GM12873 (cell line): Measurements from ENCODE around the gene MCM3.

ENCODE experiments used
- TF ChIP-seq, protein P1 (sequence below): IDR thresholded peaks from 2 replicates; pipeline ENCODE4 v1.5.1; 2012; ENCODE audit warnings: low read depth, mild to moderate bottlenecking, moderate library complexity, low read length, control low read depth; ENCODE audit not compliant: insufficient read depth; ENCODE audit errors: missing control alignments

MCM3 gene

DNA sequence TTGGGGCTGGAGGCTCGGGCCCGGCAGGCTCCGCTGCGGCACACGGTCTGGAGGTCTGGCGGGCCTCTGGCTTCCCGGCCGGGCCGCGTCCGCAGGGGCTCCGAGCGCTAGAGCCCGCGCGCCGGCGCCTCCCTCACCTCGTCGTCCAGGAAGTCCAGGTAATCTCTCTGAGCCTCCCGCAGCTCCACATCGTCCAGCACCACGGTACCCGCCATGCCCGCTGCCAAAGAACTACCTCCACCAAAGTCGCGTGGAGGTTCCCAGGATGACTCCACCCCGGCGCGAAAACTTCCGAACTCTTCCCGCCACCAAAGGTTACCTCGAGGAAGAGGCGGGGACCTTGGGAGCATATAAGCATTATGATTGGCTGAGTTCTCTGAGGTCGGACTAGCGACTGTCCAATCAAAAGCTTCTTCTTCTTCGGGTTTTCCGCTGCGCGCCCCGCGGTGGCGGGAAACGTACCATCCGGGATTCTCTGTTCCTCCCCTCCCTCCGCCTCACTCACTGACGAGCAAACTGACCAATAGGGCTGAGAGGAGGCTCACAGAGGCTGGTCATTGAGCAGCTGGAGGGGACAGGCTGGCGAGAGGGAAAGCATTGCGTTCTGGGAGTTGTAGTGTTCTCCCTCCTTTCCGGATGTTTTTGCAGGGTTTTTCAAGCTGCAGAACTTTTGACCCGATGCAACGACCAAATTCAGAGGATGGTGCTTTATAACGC is at the start of gene MCM3:
Gene MCM3, minus strand, starts transcription at position 283 of the 717 bp plus-strand sequence. Its CDS starts 68 bp downstream, at position 215.
- TF ChIP-seq, protein P1, sequence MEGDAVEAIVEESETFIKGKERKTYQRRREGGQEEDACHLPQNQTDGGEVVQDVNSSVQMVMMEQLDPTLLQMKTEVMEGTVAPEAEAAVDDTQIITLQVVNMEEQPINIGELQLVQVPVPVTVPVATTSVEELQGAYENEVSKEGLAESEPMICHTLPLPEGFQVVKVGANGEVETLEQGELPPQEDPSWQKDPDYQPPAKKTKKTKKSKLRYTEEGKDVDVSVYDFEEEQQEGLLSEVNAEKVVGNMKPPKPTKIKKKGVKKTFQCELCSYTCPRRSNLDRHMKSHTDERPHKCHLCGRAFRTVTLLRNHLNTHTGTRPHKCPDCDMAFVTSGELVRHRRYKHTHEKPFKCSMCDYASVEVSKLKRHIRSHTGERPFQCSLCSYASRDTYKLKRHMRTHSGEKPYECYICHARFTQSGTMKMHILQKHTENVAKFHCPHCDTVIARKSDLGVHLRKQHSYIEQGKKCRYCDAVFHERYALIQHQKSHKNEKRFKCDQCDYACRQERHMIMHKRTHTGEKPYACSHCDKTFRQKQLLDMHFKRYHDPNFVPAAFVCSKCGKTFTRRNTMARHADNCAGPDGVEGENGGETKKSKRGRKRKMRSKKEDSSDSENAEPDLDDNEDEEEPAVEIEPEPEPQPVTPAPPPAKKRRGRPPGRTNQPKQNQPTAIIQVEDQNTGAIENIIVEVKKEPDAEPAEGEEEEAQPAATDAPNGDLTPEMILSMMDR, result no peak

DNA sequence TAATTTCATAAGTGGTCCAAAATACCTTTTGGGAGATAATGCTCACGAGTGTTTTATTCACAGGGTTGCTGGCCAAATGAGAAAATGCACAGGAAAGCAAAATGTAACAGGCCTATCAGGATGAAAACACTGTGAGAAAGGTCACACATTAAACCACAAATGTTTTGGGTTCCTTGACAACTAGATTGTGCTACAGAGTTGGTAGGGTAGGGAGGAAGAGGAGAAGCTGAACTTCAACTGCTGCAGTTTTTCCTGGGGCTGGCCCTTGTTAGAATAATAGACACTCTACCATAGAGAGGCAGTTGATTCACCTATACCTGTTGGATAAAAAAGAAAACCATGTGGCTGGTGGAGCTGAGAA is 49.3 kb upstream of the MCM3 start:
- TF ChIP-seq, protein P1, result no peak

DNA sequence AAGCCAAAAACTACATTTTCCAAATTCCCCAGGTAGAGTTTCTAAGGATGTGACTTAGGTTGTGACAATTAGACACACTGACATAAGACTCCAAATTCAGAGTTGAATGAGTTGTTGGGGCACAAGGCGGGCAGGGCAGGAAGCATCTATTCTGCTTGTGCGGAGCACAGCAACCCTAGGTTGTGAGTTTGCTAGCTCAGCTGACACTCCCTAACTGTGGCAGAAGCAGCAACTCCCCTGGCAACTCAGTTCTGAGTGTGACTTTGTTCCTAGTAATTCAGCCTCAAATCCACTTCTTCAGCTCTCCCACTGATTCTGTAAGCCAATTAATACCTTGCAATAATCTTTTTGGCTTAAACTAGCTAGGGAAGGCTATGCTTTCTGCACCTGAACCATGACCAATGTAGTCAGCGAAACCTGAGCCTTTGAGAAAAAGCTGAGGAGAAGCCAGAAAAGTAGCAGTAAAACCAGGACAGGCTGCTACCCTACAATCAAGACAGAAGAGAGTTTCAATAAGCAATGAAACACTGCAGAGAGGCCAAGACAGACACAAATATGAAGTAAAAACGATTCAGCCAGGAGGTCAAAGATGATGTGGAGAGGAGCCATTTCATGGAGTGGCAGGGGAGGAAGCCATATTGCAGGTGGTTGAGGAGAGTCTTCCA is 47.4 kb upstream of the MCM3 start:
- TF ChIP-seq, protein P1, result no peak

DNA sequence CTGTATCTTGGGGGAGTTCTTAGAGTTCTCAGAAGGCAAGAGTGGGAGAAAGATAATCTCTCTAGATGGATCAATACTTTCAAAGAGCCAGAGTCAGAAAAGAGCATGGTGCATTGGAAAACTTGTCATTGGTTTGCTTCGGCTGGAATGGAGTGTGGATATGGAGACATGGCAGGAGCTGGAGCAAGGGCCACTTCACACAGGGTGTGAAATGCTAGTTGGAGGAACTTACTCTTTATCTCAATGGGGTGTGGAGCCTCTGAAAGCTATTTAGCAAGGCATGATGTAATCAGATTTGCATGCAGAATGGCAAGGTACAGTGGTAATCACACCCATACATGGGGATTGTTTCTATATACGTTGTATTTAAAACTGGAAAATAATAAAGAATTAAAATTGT is 45.9 kb upstream of the MCM3 start:
- TF ChIP-seq, protein P1, result no peak

DNA sequence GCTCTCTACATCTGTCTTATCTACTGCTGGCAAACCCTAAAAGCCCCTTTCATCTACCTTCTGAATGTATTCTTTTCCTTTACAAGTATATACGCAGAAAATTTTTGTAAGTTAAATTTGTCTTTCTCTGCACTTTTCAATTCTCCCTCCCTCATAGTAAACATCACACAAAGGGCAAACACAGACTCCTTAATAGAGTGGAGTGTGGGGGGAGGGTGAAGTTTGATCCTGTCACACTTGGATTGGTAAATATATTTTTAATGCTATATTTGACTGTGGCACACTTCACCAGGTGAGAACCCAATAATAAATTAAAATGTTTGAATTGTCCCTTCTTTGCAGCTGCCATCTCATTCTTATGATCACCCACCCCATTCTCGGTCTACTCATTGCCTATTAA is 44.2 kb upstream of the MCM3 start:
- TF ChIP-seq, protein P1, result no peak

DNA sequence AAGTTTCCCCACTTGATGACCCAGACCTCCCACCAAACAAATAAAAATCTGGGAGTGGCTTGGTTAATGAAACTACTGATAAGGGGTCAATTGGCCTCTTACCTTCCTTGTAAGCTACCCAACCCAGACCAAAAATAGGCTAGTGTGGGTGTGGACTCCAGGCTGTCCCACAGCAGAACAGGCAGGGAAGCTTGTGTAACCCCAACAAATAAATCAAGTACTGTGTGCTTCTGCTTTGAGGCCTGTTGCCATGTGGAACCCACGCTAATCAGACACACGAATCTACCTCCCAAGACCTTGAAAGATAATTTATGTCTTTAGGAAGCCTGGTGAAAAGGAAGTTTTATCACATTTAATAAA is 43.7 kb upstream of the MCM3 start:
- TF ChIP-seq, protein P1, result no peak

DNA sequence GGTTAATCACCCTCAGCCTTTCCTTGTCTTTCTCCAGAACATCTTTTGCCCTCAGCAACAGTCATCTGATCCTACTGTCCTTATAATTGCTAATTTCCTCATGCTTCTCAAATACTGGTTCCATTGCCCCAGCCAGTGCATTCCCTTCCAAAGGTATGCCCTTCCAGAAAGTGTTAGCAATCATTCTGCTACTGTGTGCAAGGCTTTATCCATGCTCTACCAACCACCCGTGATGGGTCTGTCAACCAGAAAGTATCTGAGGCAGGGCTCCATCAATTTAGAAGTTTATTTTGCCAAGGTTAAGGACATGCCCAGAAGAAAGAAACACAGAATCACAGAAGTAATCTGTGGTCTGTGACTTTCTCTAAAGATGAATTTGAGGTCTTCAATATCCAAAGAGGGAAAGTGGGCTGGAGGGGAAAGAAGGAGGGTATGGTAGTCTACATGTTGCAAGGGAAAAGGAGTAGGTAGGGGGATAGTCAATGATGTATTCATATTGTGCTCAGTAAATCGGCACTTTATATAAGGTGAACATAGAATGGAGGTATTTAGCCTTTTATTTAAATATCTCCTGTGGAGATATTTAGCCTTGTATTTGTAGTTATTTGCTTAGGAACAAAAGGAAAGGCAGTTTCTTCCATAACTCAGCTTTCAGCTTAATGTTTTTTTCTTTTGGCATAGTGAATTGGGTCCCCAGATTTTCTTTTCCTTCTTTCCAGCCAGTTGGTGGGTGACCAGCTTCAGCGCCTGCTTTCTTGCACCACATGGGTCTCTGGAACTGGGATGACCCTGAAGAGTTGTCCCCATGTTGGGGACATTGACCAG is 42.2 kb upstream of the MCM3 start:
- TF ChIP-seq, protein P1, result no peak
